ENCODE results near the gene ACSL6.

- TF ChIP-seq CTCF (IDR thresholded peaks at IDR 0.05 in 2 of 3, conservative IDR thresholded peaks at IDR 0.05 in 1 of 3; ENCODE audit: control insufficient read depth in 2 of 3, extremely low read depth in 1 of 3, insufficient read depth in 1 of 3, low read depth in 3 of 3, low read length in 3 of 3) (no peak), YY1 (IDR thresholded peaks at IDR 0.05; ENCODE audit: low read depth, low read length) (no peak), SMC3 (IDR thresholded peaks at IDR 0.05; ENCODE audit: borderline replicate concordance, low read length) (no peak), EZH2 (IDR thresholded peaks at IDR 0.05; ENCODE audit: borderline replicate concordance, control insufficient read depth, low read depth, low read length) (no peak), POLR2A (IDR thresholded peaks at IDR 0.05; ENCODE audit: low read depth, low read length) (no peak), POLR2AphosphoS5 (IDR thresholded peaks at IDR 0.05; ENCODE audit: low read length) (no peak), CREM (IDR thresholded peaks at IDR 0.05; ENCODE audit: low read depth) (no peak), SMAD1 (IDR thresholded peaks at IDR 0.05; ENCODE audit: low read depth, partially characterized antibody) (no peak), SP1 (IDR thresholded peaks at IDR 0.05; ENCODE audit: low read depth, low read length) (no peak), EP300 (IDR thresholded peaks at IDR 0.05; ENCODE audit: borderline replicate concordance in 1 of 2, control insufficient read depth in 1 of 2, low read depth in 2 of 2, low read length in 2 of 2) (no peak), ESRRA (IDR thresholded peaks at IDR 0.05; ENCODE audit: low read length) (no peak)
Measured at GRCh38 chr5:131932235-131932634, 79.2 kb downstream of the ACSL6 start.
